DMS114 treated with DMSO at 0.1 percent for 48 hours (cell line): ENCODE data around the gene MGAT3.
"Not testable (repeated sequence)": the region's sequence is repeated elsewhere in the genome, so short reads cannot be mapped to it uniquely, and the experiment has no call there.

ENCODE experiments used
- DNase-seq: peaks from one replicate; lab custom pipeline; 2025; ENCODE audit not compliant: unreplicated experiment; lab: John Stamatoyannopoulos, UW

The MGAT3 gene

GRCh38 chr22:39488563-39489083 is 31.8 kb downstream of the MGAT3 start:
- DNase-seq, result no peak

GRCh38 chr22:39489094-39490068 is 32.6 kb downstream of the MGAT3 start:
- DNase-seq, result no peak

- peak; percentile 37 for DNase-seq
Observed at GRCh38 chr22:39490135-39490798, 33.5 kb downstream of the MGAT3 start.

- DNase-seq, result no peak
Observed at GRCh38 chr22:39490966-39491680, 34.3 kb downstream of the MGAT3 start.

GRCh38 chr22:39491696-39492095 is 34.9 kb downstream of the MGAT3 start:
- DNase-seq, result no peak

- DNase-seq, result no peak
Observed at GRCh38 chr22:39492186-39492585, 35.4 kb downstream of the MGAT3 start.

- DNase-seq, result no peak
Observed at GRCh38 chr22:39493759-39494158, 36.9 kb downstream of the MGAT3 start.

GRCh38 chr22:39494471-39495120 is 37.8 kb downstream of the MGAT3 start:
- no peak for DNase-seq

GRCh38 chr22:39496131-39496838 is 39.5 kb downstream of the MGAT3 start:
- peak; percentile 52 for DNase-seq

GRCh38 chr22:39497429-39497828 is 40.6 kb downstream of the MGAT3 start:
- DNase-seq, result no peak

- no peak for DNase-seq
Observed at GRCh38 chr22:39498368-39498767, 41.6 kb downstream of the MGAT3 start.

- no peak for DNase-seq
Observed at GRCh38 chr22:39498802-39499201, 42.0 kb downstream of the MGAT3 start.

GRCh38 chr22:39500101-39500500 is 43.3 kb downstream of the MGAT3 start:
- DNase-seq, result no peak

GRCh38 chr22:39501644-39502108 is 44.9 kb downstream of the MGAT3 start:
- DNase-seq, result no peak

- peak; percentile 81 for DNase-seq
Observed at GRCh38 chr22:39502109-39502788, 45.4 kb downstream of the MGAT3 start, which contains the start of gene MIEF1. TSS of gene MIEF1 (plus strand) at chr22:39502290. CDS start at chr22:39511295, 9,005 bp downstream.

GRCh38 chr22:39502789-39503409 is 46.1 kb downstream of the MGAT3 start:
- no peak for DNase-seq

GRCh38 chr22:39503630-39504029 is 46.8 kb downstream of the MGAT3 start:
- DNase-seq, result no peak

- DNase-seq, result no peak
Observed at GRCh38 chr22:39504071-39504470, 47.3 kb downstream of the MGAT3 start.

GRCh38 chr22:39507021-39507420 is 50.2 kb downstream of the MGAT3 start:
- DNase-seq, result not testable (repeated sequence)
